GM10847 (cell line): ENCODE measurements around the gene FLNA.
A peak's percentile ranks its signal among the peaks of the same experiment; 100 is the strongest.

Experiments used
- POLR2A ChIP-seq: IDR thresholded peaks from 2 replicates; pipeline ENCODE4 v1.6.1; 2011; ENCODE audit not compliant: insufficient read length; ENCODE audit errors: extremely low read depth

Gene FLNA

GRCh38 chrX:154374313-154375155 lies at the start of gene FLNA:
FLNA (minus strand) TSS chrX:154374634; CDS start chrX:154371245, 3,389 bp downstream.
- no peak for TF ChIP-seq POLR2A

GRCh38 chrX:154420402-154420756 lies 45.9 kb upstream of the FLNA start:
- no peak for TF ChIP-seq POLR2A

- no peak for TF ChIP-seq POLR2A
These were observed 45.4 kb upstream of the FLNA start for GRCh38 chrX:154419688-154420401.

- TF ChIP-seq POLR2A, result no peak
These were observed 44.8 kb upstream of the FLNA start for GRCh38 chrX:154419189-154419588.

- no peak for TF ChIP-seq POLR2A
These were observed 42.7 kb upstream of the FLNA start for GRCh38 chrX:154417157-154417556.

GRCh38 chrX:154413142-154413541 lies 38.7 kb upstream of the FLNA start:
- no peak for TF ChIP-seq POLR2A

GRCh38 chrX:154412468-154412867 lies 38.0 kb upstream of the FLNA start:
- TF ChIP-seq POLR2A, result no peak

GRCh38 chrX:154411981-154412340 lies 37.5 kb upstream of the FLNA start:
- TF ChIP-seq POLR2A, result peak; percentile 29

- no peak for TF ChIP-seq POLR2A
These were observed 34.9 kb upstream of the FLNA start, which contains the start of gene DNASE1L1 for GRCh38 chrX:154409222-154409871. DNASE1L1 (minus strand) TSS chrX:154409254; CDS start chrX:154405568, 3,686 bp downstream.

GRCh38 chrX:154408659-154409221 lies 34.3 kb upstream of the FLNA start:
- no peak for TF ChIP-seq POLR2A

GRCh38 chrX:154404625-154405192 lies 30.3 kb upstream of the FLNA start:
- no peak for TF ChIP-seq POLR2A

- TF ChIP-seq POLR2A, result no peak
These were observed 29.4 kb upstream of the FLNA start for GRCh38 chrX:154403858-154404257.

GRCh38 chrX:154403192-154403591 lies 28.8 kb upstream of the FLNA start:
- TF ChIP-seq POLR2A, result no peak

- no peak for TF ChIP-seq POLR2A
These were observed 28.2 kb upstream of the FLNA start for GRCh38 chrX:154402622-154403127.
